Esophagus muscularis mucosa (tissue), 4 donors: Measurements from ENCODE around the gene YOD1. TPM values are rescaled to one million over a fixed set of nuclear protein-coding genes. Genes with fewer than 3 reads are reported as not detected.
A peak's percentile ranks its signal among the peaks of the same experiment; 100 is the strongest.

Experiments used
- DNase-seq: peaks from one replicate; pipeline ENCODE4 v3.0.0-alpha.2; 2017; ENCODE audit errors: extremely low spot score
- H3K27ac ChIP-seq, 4 donors: fragments of 200-600 bp; sonication (generic); replicated peaks in 1 of 4; 1 replicate in 3 of 4; 2 replicates in 1 of 4; pipeline ENCODE4 v1.5.1; 2016 to 2019; ENCODE audit warnings: mild to moderate bottlenecking in 1 of 4
- H3K27me3 ChIP-seq, 4 donors: fragments of 200-600 bp; sonication (generic); one replicate each; pipeline versions ENCODE4 v1.5.1 to v1.6.0; 2016 to 2019
- H3K36me3 ChIP-seq, 4 donors: fragments of 200-600 bp; sonication (generic); one replicate each; pipeline ENCODE4 v1.5.1; 2016 to 2019
- H3K4me1 ChIP-seq, 4 donors: fragments of 200-600 bp; sonication (generic); one replicate each; pipeline ENCODE4 v1.5.1; 2016 to 2019
- H3K4me3 ChIP-seq, 4 donors: fragments of 200-600 bp; sonication (generic); 1 replicate in 2 of 4; 2 replicates in 2 of 4; pipeline ENCODE4 v1.5.1; 2016 to 2019; ENCODE audit warnings: mild to moderate bottlenecking in 4 of 4, moderate library complexity in 1 of 4
- H3K9me3 ChIP-seq, 4 donors: fragments of 200-600 bp; sonication (generic); 1 replicate in 3 of 4; 2 replicates in 1 of 4; pipeline ENCODE4 v1.5.1; 2016 to 2019
- CTCF ChIP-seq, 3 experiments: fragments of 200-600 bp in 2 of 3; fragments of 450-650 bp in 1 of 3; sonication (generic) in 2 of 3; IDR thresholded peaks; one replicate each; pipeline ENCODE4 v1.5.1; 2017 to 2019; ENCODE audit warnings: antibody characterized with exemption in 3 of 3, mild to moderate bottlenecking in 2 of 3, moderate library complexity in 1 of 3
- EP300 ChIP-seq: sonication (generic); formaldehyde crosslinking; IDR thresholded peaks from one replicate; pipeline ENCODE4 v1.6.1; 2017; ENCODE audit warnings: antibody characterized with exemption
- POLR2A ChIP-seq: fragments of 450-650 bp; IDR thresholded peaks from one replicate; pipeline ENCODE4 v1.6.1; 2017; ENCODE audit warnings: antibody characterized with exemption, moderate library complexity, mild to moderate bottlenecking, low read depth
- POLR2AphosphoS5 ChIP-seq, 2 donors: sonication (generic); formaldehyde crosslinking; IDR thresholded peaks; one replicate each; pipeline ENCODE4 v1.6.1; 2017; ENCODE audit warnings: antibody characterized with exemption in 2 of 2
- WGBS: methylation state at CpG from one replicate; pipeline ENCODE4 v1.1.5; 2018; 5-methylcytosine and 5-hydroxymethylcytosine counted together
- intact Hi-C: fragments of 100-400 bp; cut with DNase I; formaldehyde crosslinking; loops from one replicate; pipeline ENCODE4 v1.15.1; 2023
- total RNA-seq, 4 donors: library from RNA; depleted of rRNA; stranded (reverse); fragments of >200 nt; gene quantifications; one replicate each; pipeline versions ENCODE4 v1.1.0 to v1.2.1, GENCODE V29; 2016

The YOD1 gene
- total RNA-seq, 4 donors from 2014 or later: 6.3 to 8.5 (median 7.2) TPM

DNA sequence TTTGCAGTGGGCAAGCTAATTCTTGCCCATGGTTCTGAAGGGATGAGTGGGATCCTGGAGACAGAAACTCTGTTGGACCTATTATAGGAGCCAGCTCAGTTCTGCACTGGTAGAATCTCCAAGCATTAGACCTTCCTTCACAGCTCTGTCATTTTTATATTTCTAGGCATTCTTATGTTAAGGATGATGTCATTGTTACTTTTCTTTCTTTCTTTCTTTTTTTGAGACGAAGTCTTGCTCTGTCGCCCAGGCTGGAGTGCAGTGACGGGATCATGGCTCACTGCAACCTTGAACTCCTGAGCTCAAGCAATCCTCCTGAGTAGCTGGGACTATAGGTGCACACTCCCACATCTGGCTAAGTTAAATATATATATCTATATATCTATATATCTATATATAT, 9.6 kb upstream of the YOD1 start:
- 58% methylated on average over 3 of the region's 3 CpGs for whole genome bisulfite sequencing
- H3K27ac ChIP-seq: no peak overlapping the region
- H3K9me3 ChIP-seq: no peaks in the 10 kb centered on the region
- H3K36me3 ChIP-seq: peaks cover 18 to 64% (median 44%) of the 10 kb centered on the region in 4 donors
- TF ChIP-seq CTCF (IDR thresholded peaks at IDR 0.05) (no peak), POLR2A (no peak), POLR2AphosphoS5 (IDR thresholded peaks at IDR 0.05) (no peak)
- H3K4me1 ChIP-seq: peaks cover 0 to 4% (median 2%) of the 10 kb centered on the region in 4 donors
- intact Hi-C loops: no loop called here
- H3K27me3 ChIP-seq: no peaks in the 10 kb centered on the region
- no peak for DNase-seq
- no peak overlapping the region for H3K4me3 ChIP-seq

DNA sequence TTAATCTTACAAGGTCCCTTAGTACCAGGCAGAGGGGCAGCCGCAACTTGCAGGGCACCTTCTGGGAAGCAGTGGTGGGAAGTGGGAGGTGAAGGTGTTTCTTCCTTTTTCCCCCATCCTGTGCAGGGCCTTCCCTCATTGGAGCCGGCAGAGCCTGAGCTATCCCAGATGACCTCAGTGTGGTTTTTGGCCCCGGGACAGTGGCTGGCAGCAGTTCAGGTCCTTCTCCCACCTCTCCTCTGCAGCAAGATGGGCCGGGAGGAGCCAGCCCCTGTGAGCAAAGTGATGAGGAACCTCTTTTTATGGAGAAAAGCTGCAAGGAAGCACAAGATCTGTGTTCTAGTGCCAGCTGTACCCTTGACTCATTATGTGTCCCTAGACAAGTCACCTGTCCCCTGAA, 8.9 kb upstream of the YOD1 start:
- peaks cover 0 to 4% (median under 1%) of the 10 kb centered on the region in 4 donors for H3K4me1 ChIP-seq
- H3K36me3 ChIP-seq: peaks cover 18 to 57% (median 37%) of the 10 kb centered on the region in 4 donors
- H3K27me3 ChIP-seq: no peaks in the 10 kb centered on the region
- TF ChIP-seq EP300: no peak
- no peak for TF ChIP-seq POLR2A
- TF ChIP-seq POLR2AphosphoS5 (IDR thresholded peaks at IDR 0.05): no peak
- TF ChIP-seq CTCF (IDR thresholded peaks at IDR 0.05): no peak
- no peak overlapping the region for H3K4me3 ChIP-seq
- 52% methylated on average over 4 of the region's 4 CpGs for WGBS
- H3K9me3 ChIP-seq: no peaks in the 10 kb centered on the region
- intact Hi-C loops: loop anchor here (10.0 kb wide), 1 partner anchor 905 kb away; no protein-coding TSS in a partner anchor
- DNase-seq: no peak
- no peak overlapping the region for H3K27ac ChIP-seq

- DNase-seq: no peak
- Histone ChIP-seq H3K27me3 (no peaks in the 10 kb centered on the region), H3K27ac (no peak overlapping the region), H3K36me3 (peaks cover 15 to 50% (median 33%) of the 10 kb centered on the region in 4 donors), H3K9me3 (no peaks in the 10 kb centered on the region), H3K4me3 (no peak overlapping the region), H3K4me1 (peaks cover 0 to 4% (median 0%) of the 10 kb centered on the region in 4 donors)
- TF ChIP-seq CTCF (IDR thresholded peaks at IDR 0.05) (no peak), EP300 (no peak), POLR2AphosphoS5 (IDR thresholded peaks at IDR 0.05) (no peak), POLR2A (peak; percentile 16)
- WGBS: 83% methylated on average over 6 of the region's 6 CpGs
- intact Hi-C loops: loop anchor here (10.0 kb wide), 1 partner anchor 906 kb away; no protein-coding TSS in a partner anchor
Measured at GRCh38 chr1:207058878-207059867, 8.2 kb upstream of the YOD1 start.

DNA sequence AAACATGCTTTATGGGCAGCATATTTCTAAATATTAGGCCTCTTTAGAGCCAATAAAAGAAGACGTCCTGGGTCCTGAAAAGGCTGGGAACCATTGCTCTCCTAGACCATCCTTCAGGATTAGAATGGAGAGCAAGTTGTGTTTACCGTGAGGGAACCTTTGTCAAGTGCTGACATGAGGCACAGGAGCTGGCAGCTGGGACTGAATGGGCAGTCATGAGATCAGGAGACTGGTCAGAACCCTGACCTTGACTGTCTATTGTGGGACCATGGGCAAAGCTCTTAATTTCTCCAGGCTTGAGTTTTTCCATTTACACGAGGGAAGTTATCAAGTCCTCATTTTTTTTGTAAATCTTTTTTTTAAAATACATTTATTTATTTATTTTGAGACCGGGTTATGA, 7.2 kb upstream of the YOD1 start:
- peaks cover 4 to 7% (median 6%) of the 10 kb centered on the region in 4 donors for H3K4me1 ChIP-seq
- peaks cover 14 to 40% (median 24%) of the 10 kb centered on the region in 4 donors for H3K36me3 ChIP-seq
- no peaks in the 10 kb centered on the region for H3K9me3 ChIP-seq
- TF ChIP-seq POLR2AphosphoS5 (IDR thresholded peaks at IDR 0.05): no peak
- no peak for TF ChIP-seq CTCF (IDR thresholded peaks at IDR 0.05)
- no peak for TF ChIP-seq EP300
- TF ChIP-seq POLR2A: no peak
- no peak overlapping the region for H3K27ac ChIP-seq
- H3K27me3 ChIP-seq: no peaks in the 10 kb centered on the region
- no peak overlapping the region for H3K4me3 ChIP-seq
- intact Hi-C loops: loop anchor here (10.0 kb wide), 1 partner anchor 907 kb away; no protein-coding TSS in a partner anchor
- WGBS: 79% methylated on average over 4 of the region's 4 CpGs
- no peak for DNase-seq
